Measurements from ENCODE around the gene DMRT1. TPM values are rescaled to one million over a fixed set of nuclear protein-coding genes. Genes with fewer than 3 reads are reported as not detected.

The DMRT1 gene
- under 1 TPM in 1 of 4 donors, not detected in 3; 0.05 TPM for polyA plus RNA-seq (ENCODE audit: insufficient read length in 4 of 4)

DNA sequence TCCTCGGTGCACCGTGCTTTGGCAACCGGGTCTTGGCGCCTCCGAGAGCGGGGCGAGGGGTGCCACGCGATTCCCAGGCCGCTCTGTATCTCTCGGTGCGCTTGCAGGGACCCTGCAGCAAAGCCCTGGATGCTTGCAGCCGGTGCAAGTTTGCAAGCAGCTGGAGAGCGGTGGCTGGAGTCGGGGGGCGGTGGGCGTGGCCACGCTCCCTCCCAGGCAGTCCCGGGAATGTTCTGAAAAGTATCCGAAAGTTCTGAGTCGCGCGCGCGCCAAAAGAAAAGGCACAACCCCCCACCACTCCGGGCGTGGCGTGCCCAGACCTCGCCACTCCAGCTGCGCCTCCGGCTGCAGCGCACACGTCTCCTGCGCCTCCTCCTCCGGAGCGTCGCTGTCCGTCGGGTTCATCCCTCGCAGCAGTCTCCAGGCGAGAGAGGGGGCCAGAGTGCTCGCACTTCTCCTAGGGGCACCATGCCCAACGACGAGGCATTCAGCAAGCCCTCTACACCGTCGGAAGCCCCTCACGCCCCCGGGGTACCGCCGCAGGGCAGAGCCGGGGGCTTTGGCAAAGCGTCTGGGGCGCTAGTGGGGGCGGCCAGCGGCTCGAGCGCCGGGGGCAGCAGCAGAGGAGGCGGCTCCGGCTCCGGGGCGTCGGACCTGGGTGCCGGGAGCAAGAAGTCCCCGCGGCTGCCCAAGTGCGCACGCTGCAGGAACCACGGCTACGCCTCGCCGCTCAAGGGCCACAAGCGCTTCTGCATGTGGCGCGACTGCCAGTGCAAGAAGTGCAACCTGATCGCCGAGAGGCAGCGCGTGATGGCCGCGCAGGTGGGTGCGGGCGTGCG, at the start of gene DMRT1:
TSS of gene DMRT1 (plus strand) at position 327 of the 839 bp plus-strand sequence. CDS start at position 469, 142 bp downstream.
- DNase-seq (ENCODE audit: low read depth in 4 of 4, low spot score in 3 of 4): no peak

DNA sequence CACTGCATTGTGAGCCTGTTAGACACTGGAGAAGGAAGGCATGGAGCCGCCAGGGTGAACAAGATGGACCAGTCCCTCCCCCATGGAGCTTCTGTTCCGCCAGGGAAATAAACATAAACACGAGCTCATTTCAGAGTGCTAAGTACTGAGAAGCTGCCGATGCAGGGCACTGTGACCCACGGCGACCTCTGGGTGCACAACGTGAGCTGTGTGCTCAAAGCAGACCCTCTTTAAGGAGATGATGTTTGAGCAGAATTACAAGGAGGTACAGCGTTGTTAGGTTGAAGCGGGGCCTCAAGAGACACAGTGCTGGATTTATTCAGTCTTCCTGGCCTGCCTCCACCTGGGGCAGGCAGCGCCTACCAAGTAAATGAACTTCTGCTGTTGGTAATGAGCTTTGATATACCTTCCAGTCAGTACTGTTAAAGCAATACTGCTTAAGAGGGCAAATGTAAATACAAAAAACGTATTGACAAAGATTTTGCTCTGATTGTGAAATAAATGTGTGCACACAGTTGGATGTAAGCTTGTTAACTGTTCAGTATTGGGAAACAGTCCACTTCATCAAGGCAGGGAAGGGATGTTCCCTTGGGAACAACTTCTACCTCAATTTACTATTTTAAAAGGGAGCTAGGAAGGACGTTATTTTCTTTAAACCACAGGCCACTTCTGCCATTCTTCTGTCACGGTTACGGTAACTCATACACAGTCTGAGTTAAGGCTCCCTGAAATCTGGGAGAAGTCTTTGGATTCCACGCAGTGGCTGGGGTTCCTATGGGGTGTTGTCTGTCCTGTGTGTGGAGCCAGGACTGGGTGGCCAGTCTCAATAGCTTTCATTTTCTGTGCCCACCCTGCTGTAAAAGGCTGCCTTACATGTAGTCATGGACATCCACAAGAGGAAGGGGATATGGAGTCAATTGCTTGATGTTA, 48.9 kb upstream of the DMRT1 start:
- DNase-seq (ENCODE audit: low read depth in 4 of 4, low spot score in 3 of 4): no peak

DNA sequence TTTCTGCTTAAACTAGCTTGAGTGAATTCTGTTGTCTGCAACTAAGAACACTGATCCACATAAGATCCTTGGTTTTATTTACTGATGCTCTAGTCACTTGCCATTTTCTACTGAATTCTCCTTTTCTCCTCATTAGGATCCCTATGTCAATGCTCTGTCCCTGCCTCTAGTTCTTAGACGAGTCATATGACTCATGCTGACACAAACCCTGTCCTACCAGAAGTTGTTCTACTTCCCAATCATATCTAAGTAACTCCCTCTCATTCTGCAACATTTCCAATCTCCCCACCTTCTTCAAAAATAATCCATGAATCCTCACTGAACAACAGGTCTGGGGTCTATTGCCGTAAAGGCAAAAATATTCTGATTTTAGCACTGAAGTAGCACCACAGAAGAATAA, 47.1 kb upstream of the DMRT1 start:
- no peak for DNase-seq (ENCODE audit: low read depth in 4 of 4, low spot score in 3 of 4)

DNA sequence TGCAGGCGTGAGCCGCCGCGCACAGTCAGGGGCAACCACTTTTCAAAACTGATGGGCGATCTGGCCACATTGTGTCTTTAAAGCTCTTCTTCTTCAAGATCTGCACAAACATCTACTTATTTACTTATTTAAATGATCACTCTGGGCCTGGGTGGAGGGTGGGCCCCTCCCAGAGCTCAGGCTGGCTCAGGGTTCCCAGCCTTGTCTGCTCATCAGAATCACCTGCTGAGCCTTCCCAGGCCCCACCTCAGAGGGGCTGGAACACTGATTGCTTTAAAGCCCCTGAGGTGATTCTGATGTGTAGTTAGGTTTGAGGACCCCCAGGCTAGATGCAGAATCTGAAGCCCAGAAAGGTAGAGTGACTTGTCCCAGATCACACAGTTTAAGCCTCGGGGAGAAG, 45.6 kb upstream of the DMRT1 start:
- DNase-seq (ENCODE audit: low read depth in 4 of 4, low spot score in 3 of 4): no peak

DNA sequence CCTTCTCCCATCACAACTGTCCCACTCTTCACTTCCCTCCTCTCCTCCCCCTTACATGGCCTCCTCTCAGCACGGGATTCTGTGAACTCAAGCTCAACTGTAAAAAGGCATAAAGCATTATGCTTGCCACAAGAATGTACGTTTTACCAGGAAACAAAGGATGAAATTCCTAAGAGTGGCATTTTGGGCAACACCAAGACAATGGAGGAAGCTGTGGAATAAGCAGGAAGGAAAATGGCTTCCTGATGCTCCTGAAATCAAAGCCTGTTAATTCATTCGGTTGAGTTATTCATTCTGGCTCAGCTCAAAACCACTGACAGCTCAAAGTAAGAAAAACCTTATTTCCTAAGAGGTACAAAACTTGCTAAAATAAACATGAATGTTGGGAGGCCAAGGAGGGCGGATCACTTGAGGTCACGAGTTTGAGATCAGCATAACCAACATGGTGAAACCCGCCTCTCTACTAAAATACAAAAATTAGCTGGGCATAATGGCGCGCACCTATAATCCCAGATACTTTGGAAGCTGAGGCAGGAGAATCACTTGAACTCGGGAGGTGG, 40.8 kb upstream of the DMRT1 start:
- no peak for DNase-seq (ENCODE audit: low read depth in 4 of 4, low spot score in 3 of 4)

DNA sequence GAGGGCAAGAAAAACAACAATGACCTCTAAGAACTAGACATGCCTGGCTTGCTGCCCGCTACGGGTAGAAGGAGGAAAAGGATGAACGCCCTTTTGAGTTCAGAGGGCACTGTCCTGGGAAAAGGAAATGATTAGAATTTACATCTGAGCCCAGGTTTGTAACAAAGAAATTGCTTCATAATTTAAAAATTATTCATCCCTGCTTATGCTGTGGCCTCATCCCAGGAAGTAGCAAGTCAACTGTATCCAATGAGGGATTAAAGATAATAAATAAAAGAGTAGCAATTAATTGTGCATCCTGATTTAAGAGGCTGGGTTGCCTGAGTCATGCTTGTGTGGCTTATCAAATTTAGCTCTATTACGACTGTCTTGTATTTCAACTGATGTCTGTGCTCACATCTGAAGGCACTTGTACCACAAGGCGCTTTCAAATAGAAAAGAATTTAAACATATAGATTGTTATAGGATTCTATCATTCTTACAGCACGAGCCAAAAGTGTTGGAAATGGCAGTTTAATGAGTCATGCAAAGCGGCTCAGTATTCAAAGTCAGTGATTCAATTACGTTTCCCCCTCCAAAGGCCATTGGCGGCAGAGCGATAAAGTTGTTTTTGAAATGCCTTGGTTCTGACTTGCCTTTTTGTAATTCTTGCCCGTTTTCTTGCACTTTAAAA, 40.0 kb upstream of the DMRT1 start:
- DNase-seq (ENCODE audit: low read depth in 4 of 4, low spot score in 3 of 4): peak in 1 of 4 donors; percentile 20

DNA sequence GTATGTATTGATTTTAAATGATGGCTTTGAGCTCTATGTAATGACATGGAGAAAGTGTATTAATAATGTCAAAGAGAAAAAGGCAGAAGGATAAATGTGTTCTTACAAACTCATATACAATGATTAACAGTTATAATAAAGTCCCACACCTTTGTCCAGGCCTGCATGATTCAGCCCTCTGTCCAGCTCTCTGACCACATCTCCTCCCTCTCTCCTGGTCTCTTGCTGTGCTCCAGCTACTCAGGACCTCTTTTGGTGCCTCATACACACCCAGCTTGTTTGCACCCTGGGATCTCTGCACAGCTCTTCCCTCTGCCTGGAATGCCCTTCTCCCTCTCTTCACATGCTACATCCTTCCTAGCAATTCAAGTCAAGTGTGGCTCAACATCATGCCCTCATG, 37.5 kb upstream of the DMRT1 start:
- no peak for DNase-seq (ENCODE audit: low read depth in 4 of 4, low spot score in 3 of 4)

DNA sequence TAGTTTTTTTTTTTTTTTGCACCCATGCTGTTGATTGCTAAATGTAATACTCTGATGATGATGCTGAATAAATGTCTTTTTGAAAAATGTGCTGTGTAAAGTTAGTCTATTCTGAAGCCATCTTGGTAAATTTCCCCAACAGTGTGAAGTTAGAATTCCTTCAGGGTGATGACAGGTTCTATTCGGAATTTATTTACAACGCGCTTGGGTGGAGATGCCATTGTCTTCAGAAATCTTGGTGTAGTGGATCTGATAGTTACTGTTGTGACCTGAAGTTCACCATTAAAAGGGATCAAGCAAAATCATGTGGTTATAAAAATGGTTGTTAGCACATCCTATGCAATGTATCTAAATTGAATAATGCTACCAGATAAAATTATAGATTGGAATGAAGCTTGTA, 36.3 kb upstream of the DMRT1 start:
- DNase-seq (ENCODE audit: low read depth in 4 of 4, low spot score in 3 of 4): no peak

DNA sequence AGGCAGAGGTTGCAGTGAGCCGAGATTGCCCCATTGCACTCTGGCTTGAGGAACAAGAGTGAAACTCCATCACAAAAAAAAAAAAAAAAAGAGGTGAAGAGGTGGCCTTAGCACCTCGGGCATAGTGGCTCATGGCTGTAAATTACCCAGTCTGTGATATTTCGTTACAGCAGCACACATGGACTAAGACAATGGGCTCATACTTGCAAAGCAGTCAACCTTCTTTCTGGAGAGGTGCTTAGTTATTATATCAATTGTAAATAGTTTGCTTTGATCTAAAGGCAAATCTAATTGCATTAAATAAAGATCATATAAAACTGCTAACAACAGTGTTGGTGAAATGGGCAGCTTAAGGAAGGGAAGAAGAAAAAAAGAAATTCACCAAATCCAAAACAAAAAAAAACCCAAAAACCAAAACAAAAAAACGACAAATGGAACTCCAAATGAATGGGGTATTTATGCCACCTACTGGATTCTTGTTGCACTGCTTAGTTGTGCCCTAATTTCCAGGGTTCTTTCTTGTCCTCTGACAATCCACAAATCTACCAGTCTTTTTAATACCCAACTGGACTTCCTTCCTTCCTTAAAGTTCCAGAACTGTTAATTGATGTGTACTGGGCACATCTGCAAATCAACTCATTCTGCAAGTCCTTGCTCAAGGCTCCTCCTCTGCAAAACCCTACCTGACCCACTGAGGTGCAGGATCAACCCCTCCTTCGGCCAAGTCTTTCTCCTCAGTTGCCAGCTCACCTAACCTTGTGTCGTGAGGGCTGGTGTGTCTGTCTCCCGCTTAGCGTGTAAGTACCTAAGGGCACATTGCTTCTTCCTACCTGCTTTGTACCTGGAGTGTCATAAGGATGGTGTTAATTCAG, 35.0 kb upstream of the DMRT1 start:
- peak in 1 of 4 donors; percentile 22 for DNase-seq (ENCODE audit: low read depth in 4 of 4, low spot score in 3 of 4)

DNA sequence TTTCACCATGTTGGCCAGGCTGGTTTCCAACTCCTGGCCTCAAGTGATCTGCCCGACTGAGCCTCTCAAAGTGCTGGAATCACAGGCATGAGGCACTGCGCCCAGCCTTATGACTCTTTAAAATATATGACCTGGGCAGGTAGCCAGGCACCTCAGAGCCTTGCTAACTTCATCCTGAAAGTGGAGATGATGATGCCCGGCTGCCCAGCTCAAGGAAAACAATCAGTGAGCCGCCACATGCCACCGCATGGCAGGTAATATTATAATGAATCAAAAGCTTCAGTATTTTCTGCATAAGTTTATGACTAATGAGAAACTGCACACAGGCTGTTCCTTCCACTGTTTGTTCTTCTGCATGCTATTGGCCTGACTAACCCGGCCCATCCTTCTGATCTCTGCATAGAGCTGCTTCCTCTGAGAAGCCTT, 30.4 kb upstream of the DMRT1 start:
- DNase-seq (ENCODE audit: low read depth in 4 of 4, low spot score in 3 of 4): no peak

DNA sequence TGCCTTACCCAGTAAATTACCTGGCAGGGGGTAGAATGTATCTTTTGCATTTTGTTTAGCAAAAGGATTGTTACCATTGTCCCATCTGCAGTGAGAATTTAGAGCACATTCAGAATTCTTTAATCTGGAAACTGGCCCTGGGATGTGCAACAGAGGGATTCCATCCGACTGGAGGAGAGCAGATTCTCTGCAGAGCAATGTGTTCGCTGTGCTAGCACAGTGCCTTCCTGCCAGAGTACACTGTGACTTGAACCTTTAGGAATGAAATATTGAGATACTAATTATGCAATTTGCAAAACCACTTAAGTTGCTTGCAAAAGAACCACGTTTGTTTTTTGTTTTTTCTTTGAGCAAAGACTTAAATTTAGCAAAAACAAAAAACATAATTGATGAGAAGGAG, 22.5 kb upstream of the DMRT1 start:
- no peak for DNase-seq (ENCODE audit: low read depth in 4 of 4, low spot score in 3 of 4)

DNA sequence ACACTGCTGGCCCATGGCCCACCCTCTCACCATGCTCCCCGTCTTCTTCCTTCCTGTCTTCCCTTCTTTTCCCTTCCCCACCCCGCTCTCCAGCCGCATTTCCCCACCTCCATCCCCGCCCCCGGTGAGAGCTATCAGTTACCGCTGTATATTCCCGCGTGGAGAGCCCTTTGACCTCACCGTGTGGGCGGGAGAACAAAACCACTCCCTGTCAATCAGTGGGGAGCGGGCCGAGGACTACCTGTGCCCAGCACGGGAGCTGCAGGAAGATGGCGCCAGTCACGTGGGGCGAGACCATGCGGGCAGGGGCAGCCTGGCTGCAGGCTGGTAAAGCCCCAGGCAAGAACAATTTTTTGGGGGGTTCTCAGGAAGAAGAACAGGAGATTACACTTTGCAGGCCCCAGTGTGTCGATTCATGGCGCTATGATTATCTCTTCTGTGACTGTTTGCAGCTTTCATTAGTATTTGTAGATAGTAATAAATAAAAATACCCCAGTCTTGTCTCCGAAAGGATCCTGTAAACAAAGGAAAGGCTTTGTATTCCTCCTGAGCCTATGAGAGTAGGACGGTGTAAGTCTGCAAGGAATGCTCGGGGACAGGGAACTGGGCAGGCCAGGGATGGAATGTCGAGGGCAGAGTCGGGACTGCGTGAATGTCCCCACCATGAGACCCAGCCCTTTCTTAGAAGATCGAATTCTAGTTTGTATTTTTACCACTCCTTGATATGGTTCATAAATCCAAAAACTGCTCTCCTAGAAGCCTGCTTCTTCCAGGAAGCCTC, 14.8 kb upstream of the DMRT1 start:
- no peak for DNase-seq (ENCODE audit: low read depth in 4 of 4, low spot score in 3 of 4)

DNA sequence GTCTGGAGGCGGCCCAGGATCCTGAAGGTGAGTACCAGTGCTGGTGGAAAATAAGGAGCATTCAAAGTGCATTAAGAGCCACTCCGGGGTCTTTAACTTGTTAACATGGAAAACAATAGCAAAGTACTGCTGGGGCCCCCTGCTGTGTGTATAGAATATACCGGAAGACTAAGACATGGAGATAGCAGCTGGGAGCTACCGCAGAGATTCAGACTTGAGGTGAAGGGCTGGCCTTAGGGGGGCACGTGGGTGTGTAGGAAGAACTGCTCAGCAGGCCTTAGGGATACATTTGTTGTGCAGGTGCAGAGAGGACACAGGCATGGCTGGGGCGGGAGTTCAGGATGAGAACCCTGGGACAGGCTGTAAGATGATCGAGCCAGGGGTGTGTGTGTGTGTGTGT, 1.2 kb upstream of the DMRT1 start:
- no peak for DNase-seq (ENCODE audit: low read depth in 4 of 4, low spot score in 3 of 4)

DNA sequence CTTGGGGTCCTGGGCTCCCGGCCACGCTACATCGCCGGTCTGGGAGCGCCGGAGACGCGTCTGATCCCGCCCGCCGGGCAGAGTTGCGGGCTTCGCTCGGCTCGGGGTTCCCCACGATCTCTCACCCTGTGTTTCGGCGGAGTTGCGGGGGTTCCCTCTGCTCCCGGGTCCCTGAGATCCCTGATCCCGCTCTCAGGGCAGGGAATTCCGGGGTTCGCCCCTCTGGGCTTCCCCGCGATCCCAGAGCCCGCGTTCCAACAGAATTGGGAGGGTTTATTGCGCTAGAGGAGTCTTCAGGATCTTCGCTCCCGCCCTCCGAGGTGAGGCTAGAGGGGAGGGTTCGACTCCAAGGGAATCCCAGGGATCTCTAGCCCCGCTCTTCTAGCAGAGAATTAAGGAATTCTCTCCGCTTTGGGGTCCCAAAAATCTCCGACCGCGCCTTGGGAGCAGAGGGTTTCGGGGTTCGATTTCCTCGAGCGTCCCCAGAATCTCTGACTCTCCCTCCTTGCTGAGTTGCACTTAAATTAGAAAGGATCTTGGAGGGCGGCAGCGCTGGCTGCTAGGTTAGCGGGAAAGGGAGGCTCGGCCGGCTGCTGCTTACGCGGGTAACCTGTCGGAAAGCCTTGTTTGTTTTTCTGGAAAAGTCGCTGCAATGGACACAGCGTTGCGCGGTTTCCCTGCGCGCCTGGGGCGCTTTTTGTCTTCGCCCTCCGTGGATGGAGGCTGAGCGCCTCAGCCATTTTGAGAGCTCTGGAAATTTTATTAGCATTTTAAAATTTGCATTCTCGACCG, 1.3 kb downstream of the DMRT1 start:
- no peak for DNase-seq (ENCODE audit: low read depth in 4 of 4, low spot score in 3 of 4)

DNA sequence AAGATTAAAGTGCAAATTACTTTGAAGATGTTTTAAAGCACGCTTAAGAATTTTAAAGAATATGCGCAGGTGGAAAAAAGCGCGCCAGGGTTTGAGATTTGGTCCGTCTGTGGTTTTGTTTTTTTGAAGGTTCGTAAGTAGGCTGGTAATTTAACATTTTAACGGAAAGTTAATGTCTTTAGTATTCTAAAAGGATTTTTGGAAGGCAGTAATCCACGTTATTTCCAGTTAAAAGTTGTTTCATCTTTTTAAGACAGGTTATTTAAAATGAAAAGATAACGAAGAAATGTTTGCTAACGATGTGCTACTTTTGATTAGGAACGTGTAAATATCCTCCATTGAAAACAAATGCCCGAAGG, 1.9 kb downstream of the DMRT1 start:
- DNase-seq (ENCODE audit: low read depth in 4 of 4, low spot score in 3 of 4): no peak

DNA sequence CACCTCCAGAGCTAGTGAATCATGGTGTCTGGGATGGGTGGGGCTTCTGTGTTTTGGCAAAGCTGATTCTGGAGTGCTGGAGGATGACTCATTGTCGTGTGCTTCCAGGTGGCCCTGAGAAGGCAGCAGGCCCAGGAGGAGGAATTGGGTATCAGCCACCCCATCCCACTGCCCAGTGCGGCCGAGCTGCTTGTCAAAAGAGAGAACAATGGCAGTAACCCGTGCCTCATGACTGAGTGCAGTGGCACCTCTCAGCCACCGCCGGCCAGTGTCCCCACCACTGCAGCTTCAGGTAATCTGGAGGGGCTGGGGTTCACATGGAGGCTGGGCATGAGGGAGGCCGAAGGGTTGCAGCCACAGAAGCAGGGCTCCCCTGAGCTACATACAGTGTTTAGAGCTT, 5.4 kb downstream of the DMRT1 start:
- no peak for DNase-seq (ENCODE audit: low read depth in 4 of 4, low spot score in 3 of 4)

DNA sequence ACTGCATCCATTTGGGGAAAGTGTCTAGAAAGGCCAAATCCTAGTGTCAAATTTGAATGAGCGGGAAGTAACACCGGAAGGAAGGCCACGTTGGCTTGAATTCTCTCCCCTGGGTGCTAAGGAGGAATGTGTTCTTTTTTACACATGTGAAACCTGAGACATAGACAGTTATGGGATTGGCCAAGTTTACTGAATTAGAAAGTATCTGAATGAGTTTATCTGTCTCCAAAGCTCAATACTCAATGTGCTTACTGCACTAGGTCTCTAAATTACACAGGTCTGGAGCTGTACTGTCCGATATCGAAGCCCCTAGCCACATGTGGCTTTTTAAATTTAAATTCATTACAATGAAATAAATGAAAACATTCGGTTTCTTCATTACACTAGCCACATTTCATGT, 6.0 kb downstream of the DMRT1 start:
- DNase-seq (ENCODE audit: low read depth in 4 of 4, low spot score in 3 of 4): no peak

DNA sequence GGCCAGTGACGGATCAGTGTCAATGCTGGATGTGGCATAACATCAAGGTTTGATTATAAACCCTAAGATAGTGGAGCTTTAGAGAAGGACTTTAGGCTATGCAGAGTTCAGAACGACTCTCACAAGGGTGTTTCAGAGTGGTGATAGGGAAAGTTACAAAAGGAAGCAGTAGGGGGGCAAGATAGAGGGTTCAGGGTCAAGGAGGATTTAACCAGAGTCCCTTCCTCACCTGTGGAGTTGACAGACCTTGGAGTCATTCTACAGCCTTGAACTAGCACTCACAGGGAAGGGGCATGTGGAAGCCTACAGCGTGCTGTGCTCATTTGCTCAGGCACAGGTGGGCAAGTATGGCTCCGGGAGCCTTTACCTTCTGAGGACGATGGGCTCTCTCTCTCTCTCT, 7.9 kb downstream of the DMRT1 start:
- DNase-seq (ENCODE audit: low read depth in 4 of 4, low spot score in 3 of 4): no peak
